GM12874 (cell line): ENCODE results near the gene TAF12.
A peak's percentile ranks its signal among the peaks of the same experiment; 100 is the strongest.

ENCODE experiments used
- TF ChIP-seq, protein P1 (sequence below): IDR thresholded peaks from 2 replicates; pipeline ENCODE4 v1.5.1; 2011; ENCODE audit warnings: low read depth, mild to moderate bottlenecking, control low read depth, low read length, moderate library complexity; ENCODE audit not compliant: insufficient read depth

The TAF12 gene

DNA sequence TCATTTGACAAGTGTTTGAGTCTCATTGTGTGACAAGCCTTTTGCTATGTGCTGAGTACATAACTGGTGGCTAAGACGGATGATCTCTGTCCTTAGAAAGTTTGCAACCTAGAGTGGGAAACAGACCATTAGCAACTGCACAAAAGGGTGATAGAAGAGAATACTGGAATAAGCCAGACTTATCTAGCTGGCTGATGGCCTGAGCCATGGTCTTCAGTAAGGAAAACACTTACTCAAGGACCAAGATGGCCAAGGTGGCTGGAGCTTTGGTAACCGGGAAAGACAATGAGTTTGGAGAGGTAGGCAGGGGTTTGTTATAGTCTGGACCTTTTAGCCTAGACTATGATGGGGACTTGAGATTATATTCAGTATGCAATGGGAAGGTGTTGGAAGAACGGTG, 1.6 kb upstream of the TAF12 start:
- TF ChIP-seq, protein P1, sequence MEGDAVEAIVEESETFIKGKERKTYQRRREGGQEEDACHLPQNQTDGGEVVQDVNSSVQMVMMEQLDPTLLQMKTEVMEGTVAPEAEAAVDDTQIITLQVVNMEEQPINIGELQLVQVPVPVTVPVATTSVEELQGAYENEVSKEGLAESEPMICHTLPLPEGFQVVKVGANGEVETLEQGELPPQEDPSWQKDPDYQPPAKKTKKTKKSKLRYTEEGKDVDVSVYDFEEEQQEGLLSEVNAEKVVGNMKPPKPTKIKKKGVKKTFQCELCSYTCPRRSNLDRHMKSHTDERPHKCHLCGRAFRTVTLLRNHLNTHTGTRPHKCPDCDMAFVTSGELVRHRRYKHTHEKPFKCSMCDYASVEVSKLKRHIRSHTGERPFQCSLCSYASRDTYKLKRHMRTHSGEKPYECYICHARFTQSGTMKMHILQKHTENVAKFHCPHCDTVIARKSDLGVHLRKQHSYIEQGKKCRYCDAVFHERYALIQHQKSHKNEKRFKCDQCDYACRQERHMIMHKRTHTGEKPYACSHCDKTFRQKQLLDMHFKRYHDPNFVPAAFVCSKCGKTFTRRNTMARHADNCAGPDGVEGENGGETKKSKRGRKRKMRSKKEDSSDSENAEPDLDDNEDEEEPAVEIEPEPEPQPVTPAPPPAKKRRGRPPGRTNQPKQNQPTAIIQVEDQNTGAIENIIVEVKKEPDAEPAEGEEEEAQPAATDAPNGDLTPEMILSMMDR, result no peak

DNA sequence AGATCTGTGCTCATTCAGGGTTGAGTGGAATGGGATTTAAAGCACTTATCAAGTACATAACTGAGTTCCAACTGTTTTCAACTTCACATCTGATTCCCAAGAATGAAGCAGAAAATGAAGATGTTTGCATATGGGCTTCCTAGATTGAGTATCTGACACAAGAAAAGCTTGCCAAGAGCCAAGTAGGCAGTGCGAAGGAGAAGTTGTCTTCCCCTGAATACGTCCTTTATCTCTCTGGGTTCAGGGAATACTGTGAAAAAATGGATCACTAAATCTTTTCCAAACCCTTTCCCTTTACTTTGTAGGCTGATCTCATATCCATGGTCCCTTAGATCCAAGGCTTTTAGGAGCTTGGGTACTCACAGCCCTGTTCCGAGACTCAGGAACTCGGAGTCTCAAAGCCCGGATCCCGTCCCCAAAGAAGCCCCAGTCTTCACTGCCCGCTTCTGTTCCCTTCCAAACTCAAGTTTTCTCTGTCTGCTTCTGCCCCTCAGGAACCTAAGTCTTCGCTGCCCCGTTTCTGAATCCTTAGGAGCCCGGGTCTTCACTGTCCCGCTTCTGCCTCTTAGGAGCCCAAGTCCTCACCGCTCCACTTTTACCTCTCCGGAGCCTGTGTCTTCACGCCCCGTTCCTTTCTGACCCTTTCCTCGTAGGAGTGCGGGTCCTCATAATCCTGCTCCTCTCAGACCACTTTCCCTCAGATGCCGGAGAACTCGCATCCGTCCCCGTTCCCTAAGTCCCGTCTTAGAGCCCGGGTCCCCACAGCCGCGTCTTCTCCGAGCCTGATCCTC, 616 bp downstream of the TAF12 start:
- TF ChIP-seq, protein P1, result no peak

DNA sequence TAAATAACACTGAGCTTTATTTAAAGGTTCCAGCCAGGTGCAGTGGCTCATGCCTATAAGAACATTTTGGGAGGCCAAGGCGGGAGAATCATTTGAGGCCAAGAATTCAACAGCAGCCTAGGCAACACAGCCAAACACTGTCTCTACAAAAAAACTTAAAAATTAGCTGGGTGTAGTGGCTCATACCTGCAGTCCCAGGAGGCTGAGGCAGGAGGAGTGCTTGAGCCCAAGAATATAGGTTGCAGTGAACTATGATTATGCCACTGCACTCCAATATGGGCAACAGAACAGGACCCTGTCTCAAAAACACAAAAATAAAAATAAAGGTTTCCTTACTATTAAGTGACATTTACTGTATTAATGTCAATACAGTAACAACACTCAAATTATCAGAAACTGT, 2.1 kb downstream of the TAF12 start:
- TF ChIP-seq, protein P1, result peak; percentile 43; the same call in 1 of the 2 replicates

DNA sequence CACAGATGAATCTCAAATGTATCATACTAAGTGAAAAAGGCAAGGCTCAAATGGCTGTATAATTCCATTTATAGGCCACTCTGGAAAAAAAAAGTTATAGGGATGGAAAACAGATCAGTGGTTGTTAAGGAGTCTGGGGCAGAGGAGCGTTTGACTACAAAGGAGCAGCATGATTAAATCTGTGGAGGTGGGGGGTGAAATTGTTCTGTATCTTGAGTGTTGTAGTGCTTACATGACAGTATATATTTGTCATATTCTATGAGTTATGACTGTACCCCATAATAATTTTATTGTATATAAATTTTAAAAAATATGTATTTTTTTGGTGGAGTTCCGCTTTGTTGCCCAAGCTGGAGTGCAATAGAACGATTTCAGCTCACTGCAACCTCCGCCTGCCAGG, 10.3 kb downstream of the TAF12 start:
- TF ChIP-seq, protein P1, result no peak

GRCh38 chr1:28631713-28632112, 11.2 kb downstream of the TAF12 start:
- TF ChIP-seq, protein P1, result no peak

DNA sequence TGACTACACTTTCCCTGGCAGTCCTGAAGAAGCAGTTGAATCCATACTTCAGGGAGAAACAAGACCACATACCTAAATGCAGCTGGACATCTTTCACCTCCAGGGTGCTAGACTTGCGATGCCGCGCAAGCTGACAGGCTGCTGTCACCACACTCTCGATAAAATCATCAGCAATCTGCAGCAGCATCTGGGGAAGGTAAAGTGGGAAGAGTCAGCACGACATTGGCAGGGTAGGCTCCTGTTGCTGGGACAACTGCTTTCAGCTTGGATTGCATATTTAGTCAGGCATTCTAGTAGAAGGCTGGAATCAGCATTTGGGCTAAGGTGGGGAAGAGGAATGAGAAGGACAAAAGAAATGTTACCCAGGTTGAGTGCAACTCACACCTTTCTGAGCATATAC, 29.7 kb downstream of the TAF12 start:
- TF ChIP-seq, protein P1, result no peak

DNA sequence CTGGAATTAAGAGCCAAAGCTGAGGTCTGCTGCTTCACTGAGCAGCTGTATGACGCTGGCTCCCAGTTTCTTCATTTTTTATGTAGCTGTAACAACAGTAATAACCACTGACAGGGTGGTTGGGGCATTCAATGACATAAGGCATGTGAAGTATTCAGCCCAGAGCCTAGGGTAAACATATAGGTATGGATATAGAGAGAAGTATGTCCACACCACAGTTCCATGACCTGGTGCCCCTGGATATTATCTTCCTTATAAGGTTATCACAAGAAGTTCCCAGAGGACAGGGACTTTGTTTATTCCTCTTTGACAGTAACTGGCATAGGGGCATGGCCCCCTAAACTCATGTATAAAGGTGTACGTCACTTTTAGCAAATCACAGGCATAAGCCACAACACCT, 36.1 kb downstream of the TAF12 start:
- TF ChIP-seq, protein P1, result no peak
